ENCODE results near the gene PARS2.
"Not testable (repeated sequence)": the region's sequence is repeated elsewhere in the genome, so short reads cannot be mapped to it uniquely, and the experiment has no call there.

PARS2 gene

GRCh38 chr1:54800041-54800898 lies 35.9 kb upstream of the PARS2 start:
- no peak for DNase-seq (ENCODE audit: low spot score)

- no peak for DNase-seq (ENCODE audit: low spot score)
Measured at GRCh38 chr1:54798769-54799641, 34.7 kb upstream of the PARS2 start.

- no peak for DNase-seq (ENCODE audit: low spot score)
Measured at GRCh38 chr1:54798206-54798605, 33.9 kb upstream of the PARS2 start.

GRCh38 chr1:54796902-54797301 lies 32.6 kb upstream of the PARS2 start:
- no peak for DNase-seq (ENCODE audit: low spot score)

GRCh38 chr1:54795841-54796468 lies 31.6 kb upstream of the PARS2 start:
- no peak for DNase-seq (ENCODE audit: low spot score)

- DNase-seq (ENCODE audit: low spot score), result no peak
Measured at GRCh38 chr1:54795356-54795665, 31.0 kb upstream of the PARS2 start.

GRCh38 chr1:54794451-54795355 lies 30.4 kb upstream of the PARS2 start:
- no peak for DNase-seq (ENCODE audit: low spot score)

- no peak for DNase-seq (ENCODE audit: low spot score)
Measured at GRCh38 chr1:54792686-54793282, 28.5 kb upstream of the PARS2 start.

GRCh38 chr1:54791880-54792522 lies 27.7 kb upstream of the PARS2 start:
- DNase-seq (ENCODE audit: low spot score), result no peak

- no peak for DNase-seq (ENCODE audit: low spot score)
Measured at GRCh38 chr1:54788459-54788858, 24.1 kb upstream of the PARS2 start.

GRCh38 chr1:54787604-54788003 lies 23.3 kb upstream of the PARS2 start:
- DNase-seq (ENCODE audit: low spot score), result no peak

- DNase-seq (ENCODE audit: low spot score), result no peak
Measured at GRCh38 chr1:54786778-54787177, 22.5 kb upstream of the PARS2 start.

- no peak for DNase-seq (ENCODE audit: low spot score)
Measured at GRCh38 chr1:54784066-54784465, 19.7 kb upstream of the PARS2 start.

GRCh38 chr1:54782588-54782987 lies 18.3 kb upstream of the PARS2 start:
- no peak for DNase-seq (ENCODE audit: low spot score)

GRCh38 chr1:54782156-54782555 lies 17.8 kb upstream of the PARS2 start:
- no peak for DNase-seq (ENCODE audit: low spot score)

- DNase-seq (ENCODE audit: low spot score), result peak; percentile 65
Measured at GRCh38 chr1:54781023-54781723, 16.9 kb upstream of the PARS2 start.

GRCh38 chr1:54777431-54777830 lies 13.1 kb upstream of the PARS2 start:
- DNase-seq (ENCODE audit: low spot score), result no peak

- no peak for DNase-seq (ENCODE audit: low spot score)
Measured at GRCh38 chr1:54777011-54777410, 12.7 kb upstream of the PARS2 start.

GRCh38 chr1:54775828-54776721 lies 11.8 kb upstream of the PARS2 start:
- not testable (repeated sequence) for DNase-seq (ENCODE audit: low spot score)

All from ecto neural progenitor cell (in vitro differentiated cells).